ENCODE results near the gene MVB12B.

Gene MVB12B

DNA sequence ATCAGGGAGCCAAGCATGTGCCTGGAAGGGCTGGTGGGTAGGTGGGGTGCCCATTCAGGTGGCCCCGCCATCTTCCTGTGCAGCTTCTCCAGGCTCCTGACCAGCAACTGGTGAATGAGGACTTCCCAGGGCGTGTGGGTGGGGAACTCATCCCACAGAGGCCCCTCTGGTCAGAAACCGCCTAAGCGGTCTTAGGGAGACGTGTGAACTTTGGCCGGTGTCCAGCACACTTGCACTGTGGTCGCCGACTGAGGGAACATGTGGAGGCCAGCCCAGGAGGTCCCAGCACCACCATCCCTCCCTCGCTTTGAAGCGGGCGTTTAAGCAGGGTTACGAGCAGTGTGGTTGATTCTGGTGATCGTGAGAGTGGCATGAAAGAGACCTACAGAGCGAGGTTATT lies 77.8 kb downstream of the MVB12B start:
- DNase-seq (ENCODE audit: low read depth) = no peak
- H3K4me3 ChIP-seq (ENCODE audit: low read length) = no peak overlapping the region
- TF ChIP-seq, protein P1, sequence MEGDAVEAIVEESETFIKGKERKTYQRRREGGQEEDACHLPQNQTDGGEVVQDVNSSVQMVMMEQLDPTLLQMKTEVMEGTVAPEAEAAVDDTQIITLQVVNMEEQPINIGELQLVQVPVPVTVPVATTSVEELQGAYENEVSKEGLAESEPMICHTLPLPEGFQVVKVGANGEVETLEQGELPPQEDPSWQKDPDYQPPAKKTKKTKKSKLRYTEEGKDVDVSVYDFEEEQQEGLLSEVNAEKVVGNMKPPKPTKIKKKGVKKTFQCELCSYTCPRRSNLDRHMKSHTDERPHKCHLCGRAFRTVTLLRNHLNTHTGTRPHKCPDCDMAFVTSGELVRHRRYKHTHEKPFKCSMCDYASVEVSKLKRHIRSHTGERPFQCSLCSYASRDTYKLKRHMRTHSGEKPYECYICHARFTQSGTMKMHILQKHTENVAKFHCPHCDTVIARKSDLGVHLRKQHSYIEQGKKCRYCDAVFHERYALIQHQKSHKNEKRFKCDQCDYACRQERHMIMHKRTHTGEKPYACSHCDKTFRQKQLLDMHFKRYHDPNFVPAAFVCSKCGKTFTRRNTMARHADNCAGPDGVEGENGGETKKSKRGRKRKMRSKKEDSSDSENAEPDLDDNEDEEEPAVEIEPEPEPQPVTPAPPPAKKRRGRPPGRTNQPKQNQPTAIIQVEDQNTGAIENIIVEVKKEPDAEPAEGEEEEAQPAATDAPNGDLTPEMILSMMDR (conservative IDR thresholded peaks at IDR 0.05; ENCODE audit: low read length) = no peak

DNA sequence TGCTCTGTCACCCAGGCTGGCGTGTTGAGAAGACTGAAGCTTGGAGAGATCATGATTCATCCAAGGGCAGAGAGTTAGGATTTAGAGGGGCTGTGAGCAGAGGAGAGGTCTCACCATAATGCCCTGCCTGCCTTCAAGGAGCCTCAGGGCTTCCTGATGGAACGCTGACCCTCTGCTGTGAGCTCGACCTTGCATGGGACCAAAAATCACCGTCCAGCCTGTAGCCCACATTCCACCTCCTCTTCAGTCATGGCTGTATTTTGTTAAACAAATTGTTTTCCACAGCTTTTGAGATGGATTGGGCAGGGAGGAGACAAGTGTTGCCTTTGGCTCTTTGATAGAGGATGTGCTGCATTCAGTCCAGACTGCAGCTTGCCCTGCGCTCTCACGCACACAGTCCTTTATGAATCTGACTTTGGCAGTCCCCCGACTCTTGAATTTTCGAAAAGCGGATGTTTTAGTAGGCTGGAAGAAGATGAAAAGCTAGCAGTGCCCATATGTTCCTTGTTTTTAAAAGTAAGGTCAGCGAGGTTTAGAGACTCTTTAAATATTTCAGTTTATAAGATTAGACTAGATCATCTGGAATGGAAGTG lies 79.5 kb downstream of the MVB12B start:
- peak overlapping the region; percentile 7; the same call in 1 of the 2 replicates for H3K4me3 ChIP-seq (ENCODE audit: low read length)
- TF ChIP-seq, protein P1 (conservative IDR thresholded peaks at IDR 0.05; ENCODE audit: low read length) = no peak
- peak; percentile 77 for DNase-seq (ENCODE audit: low read depth)

DNA sequence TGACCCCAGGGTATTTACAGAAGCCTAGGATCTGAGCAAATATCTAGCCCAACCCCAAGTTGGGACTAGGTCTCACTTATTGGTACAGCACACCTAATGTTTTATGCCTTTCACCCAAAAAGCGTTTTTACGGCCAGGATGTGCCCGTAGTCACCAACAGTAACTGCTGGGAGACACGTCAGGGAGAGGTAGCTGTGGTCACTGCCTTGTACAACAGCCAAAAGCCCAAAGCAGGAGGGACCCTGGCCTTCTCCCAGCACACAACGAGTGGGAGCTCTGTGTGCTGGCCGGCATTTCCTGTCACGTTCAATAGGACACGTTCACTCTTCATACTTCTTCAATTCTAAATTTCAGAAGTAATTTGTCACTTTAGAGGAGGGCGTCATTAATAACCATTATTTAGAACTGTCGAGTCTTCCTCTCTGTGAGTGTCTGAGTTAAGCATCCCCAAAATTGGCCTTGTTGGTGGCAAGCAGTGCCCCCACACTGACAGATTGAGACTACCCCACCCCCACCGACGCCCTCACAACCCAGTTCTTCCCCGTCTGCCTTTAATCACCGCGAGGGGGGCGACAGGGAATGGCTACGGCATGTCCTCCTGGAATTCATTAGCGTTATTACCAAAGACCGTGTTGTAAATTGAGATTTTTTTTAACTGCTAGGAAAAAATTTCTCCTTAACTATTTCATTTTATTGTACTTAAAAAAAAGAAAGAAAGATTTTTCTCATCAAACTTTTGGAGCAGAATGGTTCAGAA lies 80.7 kb downstream of the MVB12B start:
- DNase-seq (ENCODE audit: low read depth) = peak; percentile 72
- TF ChIP-seq, protein P1 (conservative IDR thresholded peaks at IDR 0.05; ENCODE audit: low read length) = no peak
- peak overlapping the region; percentile 21 for H3K4me3 ChIP-seq (ENCODE audit: low read length)

DNA sequence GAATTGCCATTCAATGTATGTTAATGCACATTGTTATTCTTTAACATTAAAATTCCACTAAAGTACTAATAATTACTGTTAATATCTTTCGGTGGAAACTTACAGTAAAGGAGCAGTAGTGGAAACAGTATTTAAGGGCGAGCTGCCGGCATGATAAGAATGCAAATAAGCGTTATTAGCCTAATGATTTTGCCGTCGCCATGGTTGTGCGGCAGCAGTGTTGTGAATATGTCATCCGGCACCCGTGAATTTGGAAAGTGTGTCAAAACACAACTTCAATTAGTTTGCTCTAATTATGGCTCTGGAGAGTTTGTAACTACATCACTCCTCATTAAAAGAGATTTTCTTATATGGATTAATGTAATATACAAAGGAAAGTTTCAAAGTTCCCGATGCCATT lies 81.4 kb downstream of the MVB12B start:
- DNase-seq (ENCODE audit: low read depth) = no peak
- no peak overlapping the region for H3K4me3 ChIP-seq (ENCODE audit: low read length)
- TF ChIP-seq, protein P1 (conservative IDR thresholded peaks at IDR 0.05; ENCODE audit: low read length) = no peak

DNA sequence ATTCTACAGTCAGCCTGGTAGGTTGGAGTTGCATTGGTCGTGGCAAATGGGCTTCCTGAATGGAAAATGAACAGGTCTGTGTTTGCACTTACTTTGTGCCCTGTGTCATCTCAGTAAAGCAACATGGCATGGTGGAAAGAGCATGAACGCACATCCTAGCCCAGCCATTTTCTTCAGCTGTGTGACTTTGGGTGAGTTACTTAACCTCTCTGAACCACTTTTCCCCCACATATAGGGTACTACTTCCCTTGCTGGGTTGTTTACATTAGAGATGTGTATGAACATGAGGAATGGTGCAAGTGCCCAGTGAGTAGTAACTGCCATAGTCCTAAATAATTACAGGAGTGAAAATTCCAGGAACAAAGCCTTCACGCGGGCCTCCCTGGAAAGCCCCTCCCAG lies 83.6 kb downstream of the MVB12B start:
- DNase-seq (ENCODE audit: low read depth) = no peak
- TF ChIP-seq, protein P1 (conservative IDR thresholded peaks at IDR 0.05; ENCODE audit: low read length) = no peak

DNA sequence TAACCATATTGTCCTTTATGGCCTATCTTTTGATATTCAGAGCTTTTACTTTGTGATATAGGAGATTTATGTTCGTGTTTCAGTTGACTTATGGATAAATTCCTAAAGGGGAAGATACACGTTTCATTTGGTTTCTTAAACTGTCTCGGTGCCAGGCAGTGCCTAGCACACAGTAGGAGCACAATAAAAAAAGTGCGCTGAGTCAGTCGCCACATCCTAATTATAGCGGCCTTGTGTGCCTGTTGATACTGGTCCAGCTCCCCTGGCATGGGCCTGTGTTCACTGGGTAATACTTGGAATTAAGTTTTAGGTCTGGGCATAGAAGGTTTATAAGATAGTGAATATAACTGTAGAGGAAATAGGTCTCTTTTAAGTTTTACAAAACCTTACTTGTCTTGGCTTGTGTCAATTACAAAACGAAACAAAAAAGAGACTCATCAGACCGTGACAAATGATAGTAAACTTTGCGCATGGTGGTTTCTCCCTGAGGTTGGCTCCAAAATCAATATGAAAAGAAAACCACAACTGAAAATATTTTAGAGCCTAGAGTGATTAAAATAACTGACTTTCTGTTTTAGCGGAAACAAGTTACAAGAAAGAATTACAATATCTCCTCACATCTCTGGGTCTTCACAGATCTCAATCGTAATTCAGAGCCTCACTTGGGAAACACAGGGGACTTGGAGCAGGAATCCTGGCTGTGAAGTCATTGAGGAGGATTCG lies 84.8 kb downstream of the MVB12B start:
- DNase-seq (ENCODE audit: low read depth) = peak; percentile 55
- 0 out of 2 replicates have a peak overlapping the region, but pooled peaks have one; percentile 7 for H3K4me3 ChIP-seq (ENCODE audit: low read length)
- TF ChIP-seq, protein P1 (conservative IDR thresholded peaks at IDR 0.05; ENCODE audit: low read length) = no peak

More for the DNA sequence above, 83.6 kb downstream of the MVB12B start:
- H3K4me3 ChIP-seq (ENCODE audit: low read length) = no peak overlapping the region

Data from AG10803 (cell line).